CD4-positive, alpha-beta T cell treated with Interleukin-17A for 1 hour (primary cell): ENCODE measurements around the gene RLN3.
A peak's percentile ranks its signal among the peaks of the same experiment; 100 is the strongest.
"Not testable (repeated sequence)": the region's sequence is repeated elsewhere in the genome, so short reads cannot be mapped to it uniquely, and the experiment has no call there.

Experiments
- DNase-seq: peaks from one replicate; pipeline ENCODE4 v3.0.0-alpha.2; 2020

The RLN3 gene

GRCh38 chr19:13995878-13996765 is 31.8 kb upstream of the RLN3 start:
- DNase-seq: no peak

DNA sequence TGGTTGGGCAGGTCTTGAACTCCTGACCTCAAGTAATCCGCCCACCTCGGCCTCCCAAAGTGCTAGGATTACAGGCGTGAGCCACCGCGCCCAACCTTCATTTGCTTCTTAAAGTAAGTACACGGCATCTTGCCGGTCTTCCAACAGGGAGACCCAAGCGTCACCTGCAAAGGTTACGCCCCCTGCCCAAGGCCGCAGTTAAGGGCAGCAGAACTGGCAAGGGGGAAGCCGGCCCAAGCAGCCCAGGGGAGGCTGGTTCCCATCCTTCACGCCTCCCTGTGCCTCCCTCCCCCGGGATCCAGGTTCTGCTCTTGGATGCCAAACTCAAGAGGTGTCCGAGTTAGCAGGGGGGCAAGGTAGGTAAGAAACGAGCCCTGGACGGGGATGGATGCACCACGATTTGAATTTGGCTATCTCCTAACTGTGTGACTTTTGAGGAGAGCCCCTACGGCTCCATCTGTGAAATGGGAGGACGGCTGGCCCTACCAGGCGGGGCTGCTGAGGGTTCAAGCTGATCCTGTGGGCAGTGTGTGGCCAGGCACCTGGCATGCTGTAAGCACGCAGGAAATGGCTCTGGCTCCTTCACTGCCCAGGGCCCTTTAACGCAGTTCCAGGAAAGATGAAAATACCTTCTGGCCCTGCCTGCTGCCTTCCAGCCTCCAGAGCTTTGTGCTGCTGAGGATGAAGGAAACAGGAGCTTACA is 30.9 kb upstream of the RLN3 start:
- no peak for DNase-seq

- DNase-seq: no peak
These were observed 30.4 kb upstream of the RLN3 start for GRCh38 chr19:13997631-13997962.

DNA sequence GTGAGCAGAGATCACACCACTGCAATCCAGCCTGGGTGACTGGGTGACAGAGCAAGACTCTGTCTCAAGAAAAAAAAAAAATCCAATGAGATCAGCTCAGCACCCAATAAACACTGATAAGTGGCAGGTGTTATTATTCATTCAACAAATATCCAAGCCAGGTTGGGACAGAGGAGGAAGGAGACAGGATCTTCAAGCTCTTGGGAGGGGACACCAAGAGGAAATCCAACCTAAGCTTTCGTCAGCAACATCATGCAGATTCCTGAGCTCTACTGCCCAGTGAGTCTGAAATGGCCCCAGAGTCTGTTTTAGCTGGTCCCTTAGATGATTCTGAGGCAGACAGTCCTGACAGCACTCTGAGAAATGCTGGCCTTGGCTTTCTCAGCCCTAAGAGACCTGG is 29.5 kb upstream of the RLN3 start:
- no peak for DNase-seq

GRCh38 chr19:13999085-13999484 is 28.9 kb upstream of the RLN3 start:
- no peak for DNase-seq

DNA sequence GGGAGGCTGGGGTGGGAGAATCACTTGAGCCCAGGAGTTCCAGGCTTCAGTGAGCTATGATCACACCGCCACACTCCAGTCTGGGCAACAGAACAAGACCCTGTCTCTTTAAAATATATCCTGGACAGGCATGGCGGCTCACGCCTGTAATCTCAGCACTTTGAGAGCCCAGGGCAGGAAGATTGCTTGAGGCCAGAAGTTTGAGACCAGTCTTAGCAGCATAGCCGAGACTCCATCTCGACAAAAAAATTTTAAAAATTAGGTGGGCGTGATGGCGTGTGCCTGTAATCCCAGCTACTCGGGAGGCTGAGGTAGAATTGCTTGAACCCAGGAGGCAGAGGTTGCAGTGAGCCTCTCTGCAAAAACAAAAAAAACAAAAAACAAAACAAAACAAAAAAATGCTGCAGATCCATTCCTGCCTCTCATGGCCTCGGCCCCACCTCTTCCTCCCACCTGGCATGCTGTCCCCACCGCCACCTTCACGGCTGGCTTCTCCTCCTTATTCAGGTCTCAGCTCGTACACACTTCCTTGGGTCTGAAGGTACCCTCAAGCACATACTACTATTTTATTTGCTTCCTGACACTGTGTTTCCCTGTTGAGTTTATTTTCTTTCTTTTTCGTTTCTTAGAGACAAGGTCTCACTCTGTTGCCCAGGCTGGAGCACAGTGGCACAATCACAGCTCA is 27.1 kb upstream of the RLN3 start:
- DNase-seq: no peak

DNA sequence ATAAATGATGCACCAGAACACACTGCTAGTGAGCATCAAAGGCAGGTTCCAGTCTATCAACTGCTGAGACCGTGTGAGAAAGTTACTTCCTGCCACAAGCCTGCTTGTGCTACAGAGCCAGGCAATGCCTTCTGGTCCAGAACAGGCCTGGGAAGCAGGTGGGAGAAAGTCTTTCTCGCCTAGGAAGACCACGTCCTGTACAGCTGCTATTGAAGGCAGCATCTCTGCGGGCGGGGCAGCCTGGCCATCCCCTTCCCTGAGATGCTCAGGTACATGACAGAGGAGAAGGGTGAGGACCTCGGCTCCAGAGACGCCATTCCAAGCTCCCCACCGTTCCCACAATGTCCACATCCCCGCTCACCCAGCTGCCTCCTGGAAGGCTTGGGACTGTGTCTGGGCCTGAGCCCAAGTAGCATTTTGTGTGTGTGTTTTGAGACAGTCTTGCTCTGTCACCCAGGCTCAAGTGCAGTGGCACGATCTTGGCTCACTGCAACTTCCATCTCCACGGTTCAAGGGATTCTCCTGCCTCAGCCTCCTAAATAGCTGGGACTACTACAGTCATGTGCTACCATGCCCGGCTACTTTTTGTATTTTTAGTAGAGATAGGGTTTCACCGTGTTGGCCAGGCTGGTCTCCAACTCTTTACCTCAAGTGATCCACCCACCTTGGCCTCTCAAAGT is 25.2 kb upstream of the RLN3 start:
- DNase-seq: peak; percentile 75

- DNase-seq: peak; percentile 66
These were observed 24.5 kb upstream of the RLN3 start for GRCh38 chr19:14003251-14004055.

DNA sequence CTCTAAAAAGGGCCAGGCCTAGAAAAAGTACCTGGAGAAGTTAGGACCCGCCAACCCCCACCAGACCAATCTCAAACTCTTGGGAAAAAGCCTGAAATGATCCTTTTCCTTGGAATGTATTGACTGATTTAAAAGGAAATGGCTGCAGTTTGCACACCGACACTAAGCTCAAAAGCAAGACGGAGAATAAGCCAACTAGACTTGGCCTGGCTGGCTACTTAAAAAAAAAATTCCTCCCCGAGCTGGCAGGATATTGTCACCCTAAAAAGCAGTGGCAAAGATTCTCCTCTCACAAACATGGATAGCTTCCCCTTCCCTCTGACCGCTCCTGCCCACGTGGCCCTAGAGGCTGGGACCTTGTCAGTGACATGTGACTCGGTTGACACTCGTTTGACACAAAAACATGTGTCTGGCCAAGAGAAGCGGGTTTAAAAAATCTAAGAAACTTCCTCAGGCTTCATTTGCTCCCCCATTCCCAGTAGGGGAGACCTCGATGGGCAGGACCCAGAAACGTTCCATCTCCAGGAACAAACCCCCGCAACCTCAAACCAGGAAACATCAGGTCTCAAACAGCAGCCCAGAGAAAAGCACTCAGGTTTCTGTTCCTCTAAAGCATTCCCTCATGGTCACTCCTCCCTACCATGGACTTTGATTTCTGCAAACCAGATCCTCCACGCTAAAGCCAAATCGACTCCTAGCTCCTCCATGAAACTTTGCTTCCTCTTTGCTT is 23.2 kb upstream of the RLN3 start:
- no peak for DNase-seq

DNA sequence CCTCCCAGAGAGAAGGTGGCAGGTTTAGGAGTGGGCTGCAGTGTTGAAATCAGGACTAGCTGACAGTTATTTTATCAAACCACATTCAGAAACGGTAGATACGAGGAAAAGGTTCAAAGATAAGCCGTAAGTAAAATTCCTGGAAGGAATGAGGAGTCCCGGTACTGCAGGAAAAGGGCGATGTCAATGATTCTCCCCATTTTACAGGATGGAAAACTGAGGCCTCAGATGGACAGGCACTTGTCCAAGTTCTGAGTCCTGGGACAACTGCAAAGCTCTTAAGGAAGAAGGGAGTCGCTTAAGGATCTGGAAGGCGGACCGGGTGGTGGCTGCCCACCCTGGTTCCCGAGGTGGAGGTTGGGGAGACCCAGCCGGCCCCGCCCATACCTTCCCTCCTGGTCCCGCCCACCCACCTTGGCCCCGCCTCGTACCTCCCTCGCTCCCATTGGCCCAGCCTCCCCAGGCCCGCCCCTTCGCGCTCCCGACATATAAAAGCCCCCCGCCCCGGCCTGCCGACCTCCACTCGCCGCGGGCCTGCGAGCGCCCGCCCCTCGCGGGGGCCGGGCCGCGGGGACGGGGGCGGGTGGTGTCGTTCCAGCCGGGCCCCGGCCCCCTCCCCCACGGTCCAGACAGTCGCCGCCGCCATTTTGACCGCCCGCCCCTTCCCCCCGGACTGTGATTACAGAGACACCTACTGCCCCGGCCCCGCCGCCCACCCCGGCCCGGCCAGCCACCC is 22.4 kb upstream of the RLN3 start:
- DNase-seq: peak; percentile 96

GRCh38 chr19:14006085-14006765 is 21.7 kb upstream of the RLN3 start, which contains the start of gene RFX1:
RFX1 (minus strand) TSS chr19:14006320; CDS start chr19:13993843, 12,477 bp downstream.
- peak; percentile 100 for DNase-seq

DNA sequence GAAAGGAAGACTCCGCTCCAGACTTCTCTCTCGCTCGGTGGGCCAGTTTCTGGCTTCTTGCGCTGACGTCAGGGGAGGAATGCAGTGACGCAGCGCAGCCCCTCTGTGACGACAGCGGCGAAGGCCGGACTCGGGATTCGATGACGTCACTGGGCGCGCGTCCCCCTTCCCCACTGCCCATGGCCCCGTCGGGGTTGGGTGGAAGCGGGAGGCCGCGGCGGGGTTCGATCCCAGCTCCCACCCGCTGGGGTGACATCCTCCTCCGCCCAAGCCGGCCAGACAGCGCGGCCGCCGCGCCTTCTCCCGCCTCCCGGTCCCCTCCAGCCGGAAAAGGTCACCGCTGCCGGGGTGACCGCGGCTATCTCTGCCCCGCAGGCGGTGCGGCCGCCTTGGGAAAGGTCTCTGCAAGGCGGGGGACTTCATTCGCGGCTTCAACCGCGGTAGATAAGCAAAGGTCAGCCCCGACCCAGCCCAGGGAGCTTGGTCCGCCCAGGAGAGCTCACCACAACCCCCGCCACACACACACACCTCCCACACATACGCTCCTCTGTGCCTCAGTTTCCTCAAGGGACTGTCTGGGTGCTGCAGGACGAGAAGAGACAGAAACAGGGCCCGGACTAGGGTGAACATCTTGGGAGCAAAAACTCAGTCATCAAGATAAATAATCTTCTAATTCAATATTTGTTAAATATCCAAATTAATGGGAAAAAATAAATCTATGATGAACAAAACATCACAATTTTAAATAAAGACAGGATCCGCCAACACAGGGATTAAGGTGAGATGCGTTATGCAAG is 21.0 kb upstream of the RLN3 start:
- no peak for DNase-seq

DNA sequence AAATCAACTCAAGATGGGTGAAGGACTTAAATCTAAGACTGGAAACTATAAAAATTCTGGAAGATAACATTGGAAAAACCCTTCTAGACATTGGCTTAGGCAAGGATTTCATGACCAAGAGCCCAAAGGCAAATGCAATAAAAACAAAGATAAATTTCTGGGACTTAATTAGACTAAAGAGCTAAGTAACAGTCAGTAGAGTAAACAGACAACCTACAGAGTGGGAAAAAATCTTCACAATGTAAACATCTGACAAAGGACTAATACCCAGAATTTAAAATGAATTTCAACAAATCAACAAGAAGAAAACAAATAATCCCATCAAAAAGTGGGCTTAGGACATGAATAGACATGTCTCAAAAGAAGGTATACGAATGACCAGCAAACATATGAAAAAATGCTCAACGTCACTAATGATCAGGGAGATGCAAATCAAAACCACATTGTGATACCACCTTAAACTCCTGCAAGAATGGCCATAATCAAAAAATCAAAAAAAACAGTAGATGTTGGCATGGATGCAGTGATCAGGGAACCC is 15.5 kb upstream of the RLN3 start:
- no peak for DNase-seq

DNA sequence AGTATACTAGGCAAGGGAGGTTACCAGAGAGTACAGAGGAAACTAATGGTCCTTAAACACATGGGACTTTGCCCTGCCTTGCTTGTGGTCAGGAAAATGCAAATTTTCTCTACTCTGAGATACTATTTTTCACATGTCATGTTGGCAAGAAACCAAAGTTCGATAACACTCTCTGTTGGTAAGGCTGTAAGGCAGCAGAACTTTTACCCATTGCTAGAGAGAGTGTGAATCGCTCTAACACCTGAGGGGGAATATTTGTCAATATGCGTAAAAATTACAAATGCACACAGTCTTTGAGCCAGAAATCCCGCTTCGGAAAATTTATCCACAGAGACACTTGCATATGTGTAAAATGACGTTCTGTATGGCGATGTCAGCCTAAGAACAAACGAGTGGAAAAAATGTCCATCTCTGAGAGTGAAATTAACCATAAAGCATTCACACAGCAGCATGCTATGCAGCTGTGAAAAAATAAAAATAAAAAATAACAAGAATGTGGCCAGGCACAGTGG is 12.4 kb upstream of the RLN3 start:
- DNase-seq: no peak

DNA sequence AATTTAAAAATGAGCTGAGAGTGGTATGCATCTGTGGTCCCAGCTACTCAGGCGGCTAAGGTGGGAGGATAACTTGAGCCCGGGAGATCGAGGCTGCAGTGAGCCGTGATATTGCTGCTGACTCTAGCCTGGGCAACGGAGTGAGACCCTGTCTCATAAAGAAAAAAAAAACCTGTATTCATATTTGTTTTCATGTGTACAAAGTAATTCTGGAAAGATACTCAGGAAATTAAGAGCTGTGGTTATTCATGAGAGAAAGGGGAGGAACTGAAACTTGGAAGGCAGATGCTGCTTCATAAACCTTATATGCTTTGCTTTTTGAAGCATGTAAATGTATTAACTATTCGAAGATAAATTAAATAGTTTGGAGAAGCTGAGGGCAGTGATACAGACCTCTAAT is 8.8 kb upstream of the RLN3 start:
- no peak for DNase-seq

GRCh38 chr19:14019739-14020138 is 8.2 kb upstream of the RLN3 start:
- DNase-seq: not testable (repeated sequence)

GRCh38 chr19:14021474-14021873 is 6.5 kb upstream of the RLN3 start:
- DNase-seq: no peak

DNA sequence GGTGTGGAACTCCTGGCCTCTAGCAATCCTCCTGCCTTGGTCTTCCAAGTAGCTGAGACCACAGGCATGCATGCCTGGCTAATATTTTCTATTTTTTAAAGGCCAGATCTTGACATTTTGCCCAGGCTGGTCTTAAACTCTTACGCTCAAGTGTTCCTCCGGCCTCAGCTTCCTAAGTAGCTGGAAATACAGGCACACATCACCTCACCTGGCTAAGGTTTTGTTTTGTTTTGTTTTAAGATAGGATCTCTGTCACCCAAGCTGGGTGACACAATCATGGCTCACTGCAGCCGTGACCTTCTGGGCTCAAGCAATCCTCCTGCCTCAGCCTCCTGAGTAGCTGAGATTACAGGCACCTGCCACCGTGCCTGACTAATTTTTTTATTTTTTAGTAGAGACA is 5.5 kb upstream of the RLN3 start:
- no peak for DNase-seq
